Cardiac muscle cell (in vitro differentiated cells and primary cell): ENCODE data around the gene NHERF2. TPM values are rescaled to one million over a fixed set of nuclear protein-coding genes. Genes with fewer than 3 reads are reported as not detected.

ENCODE experiments used
- DNase-seq, 2 donors: peaks; one replicate each; pipeline versions ENCODE4 v3.0.0 to v3.0.0-alpha.2; 2010 to 2017; ENCODE audit warnings: low read depth in 1 of 2, low spot score in 1 of 2
- H3K27ac ChIP-seq: fragments of 200-600 bp; sonication (generic); 2 replicates; pipeline ENCODE4 v1.5.1; 2016
- H3K27me3 ChIP-seq: fragments of 200-600 bp; sonication (generic); 2 replicates; pipeline ENCODE4 v1.6.0; 2016; ENCODE audit warnings: control low read depth
- H3K36me3 ChIP-seq: fragments of 200-600 bp; sonication (generic); 2 replicates; pipeline ENCODE4 v1.5.1; 2016; ENCODE audit warnings: control low read depth
- H3K4me1 ChIP-seq: fragments of 200-600 bp; sonication (generic); 2 replicates; pipeline ENCODE4 v1.8.1; 2017; ENCODE audit warnings: low read depth, mild to moderate bottlenecking, mixed run types
- H3K4me3 ChIP-seq: fragments of 200-600 bp; sonication (generic); 2 replicates; pipeline ENCODE4 v1.5.1; 2016; ENCODE audit warnings: mild to moderate bottlenecking
- H3K9me3 ChIP-seq: fragments of 200-600 bp; sonication (generic); 2 replicates; pipeline ENCODE4 v1.5.1; 2017; ENCODE audit warnings: low read depth, mild to moderate bottlenecking, control low read depth
- CTCF ChIP-seq: IDR thresholded peaks from 2 replicates; pipeline ENCODE4 v1.5.1; 2012; ENCODE audit warnings: low read depth, mild to moderate bottlenecking, low read length
- polyA plus RNA-seq: library from polyadenylated mRNA; unstranded; fragments of >200 nt; fragmentation: Nextera tagmentation; extraction: Ambion mirVana; gene quantifications from 2 replicates; pipeline ENCODE4 v1.2.1, GENCODE V29; 2016
- total RNA-seq: library from RNA; depleted of rRNA; stranded (reverse); fragments of >200 nt; gene quantifications from 2 replicates; pipeline ENCODE4 v1.2.3, GENCODE V29; 2016

The NHERF2 gene
- total and polyA plus RNA-seq, 2 experiments from 2014 or later = 34.7 to 37.4 TPM

GRCh38 chr16:2063861-2064260, 37.2 kb downstream of the NHERF2 start:
- TF ChIP-seq CTCF = no peak
- Histone ChIP-seq H3K27ac (no peak overlapping the region), H3K9me3 (no peaks in the 10 kb centered on the region), H3K4me3 (no peak overlapping the region), H3K27me3 (no peaks in the 10 kb centered on the region), H3K36me3 (peaks cover 19% of the 10 kb centered on the region), H3K4me1 (no peaks in the 10 kb centered on the region)
- no peak for DNase-seq

- H3K4me3 ChIP-seq = no peak overlapping the region
- TF ChIP-seq CTCF = no peak
- no peak overlapping the region for H3K27ac ChIP-seq
- no peak for DNase-seq
- no peaks in the 10 kb centered on the region for H3K27me3 ChIP-seq
- H3K9me3 ChIP-seq = no peaks in the 10 kb centered on the region
- H3K4me1 ChIP-seq = no peaks in the 10 kb centered on the region
- H3K36me3 ChIP-seq = peaks cover 19% of the 10 kb centered on the region
Observed at GRCh38 chr16:2064368-2064945, 37.8 kb downstream of the NHERF2 start.

- peaks cover 22% of the 10 kb centered on the region for H3K36me3 ChIP-seq
- H3K9me3 ChIP-seq = no peaks in the 10 kb centered on the region
- no peaks in the 10 kb centered on the region for H3K27me3 ChIP-seq
- DNase-seq = no peak
- no peaks in the 10 kb centered on the region for H3K4me1 ChIP-seq
- no peak overlapping the region for H3K27ac ChIP-seq
- TF ChIP-seq CTCF = no peak
- no peak overlapping the region for H3K4me3 ChIP-seq
Observed at GRCh38 chr16:2066139-2066538, 39.4 kb downstream of the NHERF2 start.

- Histone ChIP-seq H3K36me3 (peaks cover 14% of the 10 kb centered on the region), H3K27me3 (no peaks in the 10 kb centered on the region), H3K9me3 (no peaks in the 10 kb centered on the region), H3K27ac (no peak overlapping the region), H3K4me3 (no peak overlapping the region), H3K4me1 (no peaks in the 10 kb centered on the region)
- DNase-seq = no peak
- no peak for TF ChIP-seq CTCF
Observed at GRCh38 chr16:2070576-2071453, 44.1 kb downstream of the NHERF2 start.

GRCh38 chr16:2071454-2072202, 44.9 kb downstream of the NHERF2 start:
- Histone ChIP-seq H3K27ac (no peak overlapping the region), H3K36me3 (peaks cover 10% of the 10 kb centered on the region), H3K9me3 (no peaks in the 10 kb centered on the region), H3K4me3 (no peak overlapping the region), H3K27me3 (no peaks in the 10 kb centered on the region), H3K4me1 (no peaks in the 10 kb centered on the region)
- no peak for DNase-seq
- no peak for TF ChIP-seq CTCF
